NCI-H2196 treated with DMSO at 0.1 percent for 48 hours (cell line): Measurements from ENCODE around the gene OR10P1.

Source experiments
- DNase-seq: peaks from one replicate; lab custom pipeline; 2025; ENCODE audit not compliant: unreplicated experiment; lab: John Stamatoyannopoulos, UW

Gene OR10P1

GRCh38 chr12:55684761-55685370, 48.2 kb downstream of the OR10P1 start:
- no peak for DNase-seq

- no peak for DNase-seq
Measured at GRCh38 chr12:55685671-55686070, 49.0 kb downstream of the OR10P1 start.

DNA sequence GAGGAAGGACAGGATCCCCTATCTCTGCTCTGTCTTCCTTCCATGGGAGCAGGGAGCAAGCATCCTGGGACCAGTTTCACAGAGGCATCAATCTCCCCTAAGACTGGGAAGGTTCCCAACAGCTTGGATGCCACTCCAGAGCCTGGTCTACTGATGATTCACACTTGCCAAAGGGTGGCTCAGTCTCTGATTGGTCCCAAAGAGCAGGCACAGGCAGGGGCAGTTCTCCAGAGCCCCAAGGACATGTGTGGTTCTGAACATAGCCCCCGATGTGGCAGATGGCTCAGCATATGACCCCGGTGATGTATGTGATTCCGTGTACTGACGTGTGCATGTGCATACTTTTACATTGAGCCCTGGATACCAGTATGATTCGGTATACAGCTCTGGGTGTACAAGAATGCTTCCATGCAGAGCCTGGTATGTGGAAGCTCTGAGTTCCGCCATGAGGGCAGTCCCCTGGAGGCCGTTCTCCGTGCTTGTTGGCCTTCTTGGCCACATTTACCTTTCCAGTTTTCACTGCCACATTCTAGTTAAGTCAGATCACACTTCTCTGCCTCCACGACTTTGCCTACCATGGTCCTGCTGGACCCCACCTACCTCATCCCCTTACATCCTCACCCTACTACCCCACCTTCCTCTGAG, 49.8 kb downstream of the OR10P1 start:
- DNase-seq, result no peak
